HK-2 (cell line): ENCODE results near the gene PTPRF.
"Not testable (repeated sequence)": the region's sequence is repeated elsewhere in the genome, so short reads cannot be mapped to it uniquely, and the experiment has no call there.

Experiments
- DNase-seq: peaks from one replicate; pipeline ENCODE4 v3.0.0-alpha.2; 2018; ENCODE audit not compliant: unreplicated experiment

The PTPRF gene

GRCh38 chr1:43625063-43625780, 94.5 kb downstream of the PTPRF start:
- DNase-seq, result no peak

- no peak for DNase-seq
Observed at GRCh38 chr1:43632135-43632670, 101.5 kb downstream of the PTPRF start.

DNA sequence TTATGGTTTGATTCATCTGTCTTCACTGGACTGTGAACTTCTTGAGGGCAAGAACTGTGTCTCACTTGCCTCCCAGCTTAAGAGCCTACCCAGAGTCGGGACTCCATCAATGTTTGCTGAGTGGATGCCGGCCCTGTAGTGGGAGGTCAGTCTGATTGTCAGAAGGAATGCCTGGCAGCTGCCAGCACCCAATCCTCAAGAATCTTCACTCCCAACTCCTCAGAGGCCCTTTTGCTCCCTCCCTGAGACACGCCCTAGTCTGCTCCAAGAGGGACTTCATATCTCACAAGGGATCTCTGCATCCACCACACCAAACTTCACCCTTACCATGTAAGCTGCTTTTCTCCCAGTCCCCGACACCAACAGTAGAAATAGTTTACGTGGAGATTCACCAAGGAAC, 104.0 kb downstream of the PTPRF start:
- DNase-seq, result no peak

DNA sequence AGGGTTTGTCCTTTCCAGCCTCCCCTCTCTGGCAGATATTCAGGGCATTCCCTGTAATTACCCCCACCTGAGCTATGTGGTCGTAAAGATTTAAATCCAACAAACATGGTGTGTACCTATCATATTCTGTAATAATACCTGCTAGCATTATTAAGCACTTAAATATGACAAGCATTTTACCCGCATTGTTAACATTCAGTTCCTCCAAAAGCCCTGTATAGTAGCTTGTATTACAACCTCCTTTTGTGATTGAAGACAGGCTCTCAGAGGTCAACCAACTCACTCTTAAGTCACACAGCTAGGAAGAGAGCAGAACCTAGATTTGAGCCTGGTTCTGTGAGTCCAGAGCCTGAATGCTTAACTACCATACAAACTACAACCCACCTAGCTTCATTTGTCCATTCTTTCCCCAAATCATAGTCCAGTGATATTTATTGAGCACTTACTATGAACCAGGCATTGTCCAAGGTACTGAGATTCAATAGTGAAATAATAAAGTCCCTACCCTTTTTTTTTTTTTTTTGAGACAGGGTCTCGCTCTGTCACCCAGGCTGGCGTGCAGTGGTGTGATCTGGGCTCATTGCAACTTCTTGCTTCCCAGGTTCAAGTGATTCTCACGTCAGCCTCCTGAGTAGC, 105.4 kb downstream of the PTPRF start:
- no peak for DNase-seq

- DNase-seq, result no peak
Observed at GRCh38 chr1:43637267-43637666, 106.6 kb downstream of the PTPRF start.

DNA sequence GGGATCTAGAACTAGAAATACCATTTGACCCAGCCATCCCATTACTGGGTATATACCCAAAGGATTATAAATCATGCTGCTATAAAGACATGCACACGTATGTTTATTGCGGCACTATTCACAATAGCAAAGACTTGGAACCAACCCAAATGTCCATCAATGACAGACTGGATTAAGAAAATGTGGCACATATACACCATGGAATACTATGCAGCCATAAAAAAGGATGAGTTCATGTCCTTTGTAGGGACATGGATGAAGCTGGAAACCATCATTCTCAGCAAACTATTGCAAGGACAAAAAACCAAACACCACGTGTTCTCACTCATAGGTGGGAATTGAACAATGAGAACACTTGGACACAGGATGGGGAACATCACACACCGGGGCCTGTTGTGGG, 107.7 kb downstream of the PTPRF start:
- DNase-seq, result not testable (repeated sequence)

- no peak for DNase-seq
Observed at GRCh38 chr1:43639976-43640794, 109.5 kb downstream of the PTPRF start.

- no peak for DNase-seq
Observed at GRCh38 chr1:43644558-43644957, 113.9 kb downstream of the PTPRF start.

DNA sequence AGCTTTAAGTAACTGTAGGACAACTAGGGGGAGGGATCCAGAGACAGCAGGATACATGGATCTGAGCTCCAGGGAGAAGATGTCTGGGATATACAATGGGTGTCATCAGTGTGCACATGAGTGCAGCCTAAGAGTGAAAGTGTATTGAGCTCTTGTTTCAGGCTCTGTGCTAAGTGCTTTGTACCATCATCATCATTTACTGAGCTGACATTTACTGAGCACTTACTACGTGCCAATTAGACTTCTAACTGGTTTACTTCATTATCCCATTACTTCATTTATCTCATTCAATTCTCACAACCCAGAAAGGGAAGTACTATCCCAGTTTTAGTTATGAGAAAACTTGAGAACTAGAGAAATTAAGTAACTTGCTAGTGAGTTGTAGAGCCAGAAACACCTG, 114.8 kb downstream of the PTPRF start:
- no peak for DNase-seq

DNA sequence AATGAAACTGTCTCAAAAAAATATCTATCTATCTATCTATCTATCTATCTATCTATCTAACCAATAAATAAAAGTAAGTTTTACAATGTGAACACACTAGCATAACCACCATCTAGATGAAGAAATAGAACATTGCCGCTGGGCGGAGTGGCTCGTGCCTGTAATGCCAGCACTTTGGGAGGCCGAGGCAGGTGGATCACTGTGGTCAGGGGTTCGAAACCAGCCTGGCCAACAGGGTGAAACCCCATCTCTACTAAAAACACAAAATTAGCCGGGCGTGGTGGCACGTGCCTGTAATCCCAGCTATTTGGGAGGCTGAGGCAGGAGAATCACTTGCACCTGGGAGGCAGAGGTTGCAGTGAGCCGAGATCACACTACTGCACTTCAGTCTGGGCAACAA, 116.6 kb downstream of the PTPRF start:
- DNase-seq, result not testable (repeated sequence)

- DNase-seq, result no peak
Observed at GRCh38 chr1:43648221-43648847, 117.7 kb downstream of the PTPRF start.

GRCh38 chr1:43648876-43649477, 118.3 kb downstream of the PTPRF start:
- no peak for DNase-seq

DNA sequence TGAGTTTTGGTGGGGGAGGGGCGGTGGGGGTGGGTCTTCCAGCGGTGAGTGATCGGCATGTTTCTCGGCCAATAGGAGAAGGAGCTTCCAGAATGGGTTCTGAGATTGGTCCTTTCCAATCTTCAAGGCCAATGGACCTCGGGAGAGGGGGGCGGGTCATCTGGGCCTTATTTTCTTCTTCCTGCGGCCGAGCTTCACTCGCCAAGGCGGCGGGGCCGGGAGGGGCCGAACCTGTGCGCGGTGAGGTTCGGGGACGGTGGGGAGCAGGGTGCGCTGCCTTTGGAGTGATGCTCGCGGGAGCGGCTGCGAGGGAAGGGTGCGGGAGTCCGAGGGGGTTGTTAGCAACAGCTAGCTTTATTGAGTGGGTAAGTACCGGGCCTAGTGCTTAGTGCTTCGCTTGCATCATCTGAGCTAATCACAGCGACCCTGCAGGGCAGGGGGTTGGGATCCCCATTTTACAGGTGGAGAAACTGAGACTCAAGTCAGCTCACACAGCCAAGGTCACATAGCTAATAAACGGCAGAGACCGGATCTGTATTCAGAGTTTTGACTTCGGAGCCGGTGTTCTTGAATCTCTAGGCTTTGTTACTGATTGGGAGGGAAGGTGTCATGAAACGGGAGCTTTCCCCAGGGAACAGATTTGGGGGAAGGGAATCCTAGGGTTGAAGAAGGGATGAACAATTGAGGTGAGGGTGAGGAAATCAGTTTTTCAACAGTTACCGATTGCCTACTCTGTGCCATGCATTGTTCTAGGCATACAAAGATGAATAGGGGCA, 119.8 kb downstream of the PTPRF start:
- DNase-seq, result peak; percentile 94

DNA sequence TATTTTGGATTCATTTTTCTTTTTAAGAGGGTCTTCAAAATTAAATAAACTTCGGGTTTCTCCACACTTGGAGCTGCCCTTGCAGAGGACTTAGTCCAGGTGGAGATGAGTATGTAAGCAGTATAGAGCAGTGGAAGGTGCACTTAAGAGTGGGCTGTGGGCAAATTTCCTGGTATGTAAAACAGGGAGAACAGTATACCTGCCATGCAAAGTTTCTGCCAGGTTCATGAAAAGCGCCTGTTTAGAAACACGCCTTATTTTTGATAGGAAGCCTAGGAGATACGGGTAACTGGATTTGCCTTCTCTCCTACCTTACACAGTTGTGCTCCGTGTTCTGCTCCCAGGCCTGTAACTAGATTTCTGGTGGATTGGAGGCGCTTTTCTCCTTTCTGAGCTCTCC, 120.5 kb downstream of the PTPRF start:
- no peak for DNase-seq

DNA sequence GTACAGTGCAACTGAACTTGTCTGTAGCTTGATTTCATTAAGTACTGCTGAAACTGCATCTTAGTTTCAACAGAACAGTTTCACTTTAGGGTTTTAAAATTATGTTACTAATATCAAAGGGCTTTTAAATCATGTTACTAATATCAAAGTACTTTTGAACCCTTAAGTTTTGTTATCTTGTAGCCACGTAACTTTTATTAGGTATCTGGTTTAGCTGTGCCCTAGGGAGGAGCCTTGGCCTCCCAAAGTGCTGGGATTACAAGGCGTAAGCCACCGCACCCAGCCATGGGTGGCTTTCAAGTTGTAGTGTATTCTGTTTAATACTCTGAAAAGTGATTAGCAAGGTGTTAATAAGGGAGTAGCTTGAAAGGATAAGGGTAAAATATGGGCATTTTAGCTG, 121.2 kb downstream of the PTPRF start:
- DNase-seq, result no peak

- no peak for DNase-seq
Observed at GRCh38 chr1:43653339-43653738, 122.7 kb downstream of the PTPRF start.

DNA sequence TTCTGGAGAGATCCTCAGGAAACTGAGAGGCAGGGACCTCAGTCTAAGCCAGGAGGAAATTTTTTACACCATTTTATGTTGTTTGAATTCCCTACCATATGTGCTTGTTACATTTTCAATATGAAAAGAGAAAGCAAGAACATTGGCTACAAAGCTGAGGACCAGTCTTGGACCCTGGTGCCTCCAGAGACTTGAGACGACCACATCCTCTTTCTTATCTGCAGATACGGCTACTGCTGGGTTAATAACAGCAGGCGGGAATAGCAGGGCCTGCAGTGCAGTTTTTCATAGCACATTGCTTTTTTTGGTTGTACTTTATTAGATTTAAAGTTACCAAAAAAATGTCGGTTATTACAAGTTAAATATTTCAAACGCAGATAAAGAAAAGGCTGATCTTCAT, 123.2 kb downstream of the PTPRF start:
- DNase-seq, result no peak

DNA sequence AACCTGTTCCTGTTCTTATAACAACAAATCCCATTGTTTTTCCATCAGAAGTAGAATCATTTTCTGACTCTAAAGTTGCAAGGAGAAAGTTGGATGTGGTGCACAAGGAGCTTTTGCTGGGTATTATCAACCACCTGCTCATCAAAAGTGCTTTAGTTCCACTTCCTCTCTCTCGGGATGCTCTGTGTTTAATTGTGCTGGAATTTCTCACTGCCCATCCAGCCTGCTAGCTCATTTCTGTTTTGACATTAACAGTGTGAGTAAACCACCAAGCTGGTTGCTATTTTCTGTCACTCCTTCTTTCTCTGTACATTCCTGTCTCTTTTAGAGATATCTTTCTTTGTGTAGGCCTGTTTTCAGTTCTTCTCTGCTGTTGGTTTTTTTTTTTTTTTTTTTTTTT, 125.3 kb downstream of the PTPRF start:
- no peak for DNase-seq

DNA sequence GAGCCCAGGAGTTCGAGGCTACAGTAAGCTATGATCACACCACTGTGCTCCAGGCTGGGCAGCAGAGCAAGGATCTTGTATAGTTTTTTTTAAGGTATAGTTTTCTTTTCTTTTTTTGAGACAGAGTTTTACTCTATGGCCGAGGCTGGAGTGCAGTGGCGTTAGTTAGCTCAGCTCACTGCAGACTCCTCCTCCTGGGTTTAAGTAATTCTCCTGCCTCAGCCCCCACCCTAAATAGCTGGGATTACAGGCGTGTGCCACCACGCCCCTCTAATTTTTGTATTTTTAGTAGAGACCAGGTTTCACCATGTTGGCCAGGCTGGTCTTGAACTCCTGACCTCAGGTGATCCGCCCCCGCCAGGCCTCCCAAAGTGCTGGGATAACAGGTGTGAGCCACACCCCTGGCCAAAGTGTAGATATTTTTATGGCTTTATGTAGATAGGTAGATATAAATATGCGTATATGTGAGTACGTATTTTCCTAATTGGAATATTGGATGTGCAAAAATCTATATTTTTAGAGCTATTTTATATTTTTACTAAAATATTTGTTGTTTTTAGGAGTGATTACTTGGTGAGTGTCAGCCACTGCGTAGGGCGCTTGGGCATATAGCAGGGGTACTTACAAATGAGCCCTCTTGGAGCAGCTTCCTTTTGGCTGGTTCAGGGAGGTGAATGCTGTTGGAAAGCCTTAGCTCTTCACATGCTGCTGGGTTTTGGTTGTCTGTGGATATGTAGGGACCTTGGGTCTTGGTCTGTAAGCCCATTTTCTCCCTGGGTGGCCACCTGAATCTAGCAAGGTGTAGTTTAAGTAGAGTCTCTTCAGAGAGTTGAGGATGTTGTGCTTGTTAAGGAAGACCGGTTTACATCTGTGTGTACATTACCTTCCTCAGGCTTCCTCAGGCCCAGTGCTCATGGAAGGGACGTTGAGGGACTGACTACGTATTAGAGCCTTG, 128.8 kb downstream of the PTPRF start:
- no peak for DNase-seq

GRCh38 chr1:43660355-43660754, 129.7 kb downstream of the PTPRF start:
- no peak for DNase-seq
